Neural crest cell (in vitro differentiated cells): ENCODE measurements around the gene SIRT1. TPM values are rescaled to one million over a fixed set of nuclear protein-coding genes. Genes with fewer than 3 reads are reported as not detected.

ENCODE experiments used
- DNase-seq: peaks from one replicate; pipeline ENCODE4 v3.0.0; 2021; ENCODE audit warnings: low read depth, mixed read lengths, low spot score
- H3K27ac Mint-ChIP-seq: one replicate; pipeline ENCODE4 v1.8.0; 2021; ENCODE audit warnings: mild to moderate bottlenecking, mixed read lengths; ENCODE audit not compliant: unreplicated experiment
- H3K27me3 Mint-ChIP-seq: 2 replicates; pipeline ENCODE4 v1.8.0; 2021; ENCODE audit warnings: low read depth, mild to moderate bottlenecking, mixed read lengths
- H3K36me3 Mint-ChIP-seq: 2 replicates; pipeline ENCODE4 v1.8.0; 2021; ENCODE audit warnings: low read depth, mild to moderate bottlenecking, mixed read lengths
- H3K4me1 Mint-ChIP-seq: 2 replicates; pipeline ENCODE4 v1.8.0; 2021; ENCODE audit warnings: mixed read lengths
- H3K4me3 Mint-ChIP-seq: one replicate; pipeline ENCODE4 v1.8.0; 2021; ENCODE audit warnings: mild to moderate bottlenecking, mixed read lengths
- H3K9me3 Mint-ChIP-seq: 2 replicates; pipeline ENCODE4 v1.8.0; 2021; ENCODE audit warnings: mixed read lengths
- total RNA-seq: library from RNA; stranded (reverse); gene quantifications from 2 replicates; pipeline ENCODE4 v1.2.1, GENCODE V29; 2021
- TF ChIP-seq, protein P1 (sequence below): fragments of 200-600 bp; sonication (generic); conservative IDR thresholded peaks from 2 replicates; pipeline ENCODE4 v1.5.0; 2021; ENCODE audit warnings: antibody characterized with exemption, mild to moderate bottlenecking

Gene SIRT1
- total RNA-seq, 1 donor from 2014 or later, result 30.9 TPM

DNA sequence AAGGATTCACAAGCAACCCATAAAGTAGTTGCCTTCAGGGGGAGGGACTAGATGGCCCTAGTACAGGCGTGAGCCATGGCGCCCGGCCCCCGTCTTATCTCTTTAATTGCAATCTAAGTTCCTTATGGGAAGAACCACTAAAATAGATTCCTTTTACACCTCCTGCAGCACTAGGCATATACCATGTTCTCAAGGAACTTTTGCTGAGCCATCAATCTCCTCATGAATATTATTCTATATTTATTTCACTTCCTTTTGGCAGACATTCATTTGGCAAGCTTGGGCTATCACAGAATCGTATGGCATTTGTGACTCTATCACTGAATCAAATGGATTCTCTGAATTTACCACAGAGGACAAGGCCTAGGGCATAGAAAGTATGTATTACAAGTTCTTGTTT lies 31.7 kb upstream of the SIRT1 start:
- TF ChIP-seq, protein P1, sequence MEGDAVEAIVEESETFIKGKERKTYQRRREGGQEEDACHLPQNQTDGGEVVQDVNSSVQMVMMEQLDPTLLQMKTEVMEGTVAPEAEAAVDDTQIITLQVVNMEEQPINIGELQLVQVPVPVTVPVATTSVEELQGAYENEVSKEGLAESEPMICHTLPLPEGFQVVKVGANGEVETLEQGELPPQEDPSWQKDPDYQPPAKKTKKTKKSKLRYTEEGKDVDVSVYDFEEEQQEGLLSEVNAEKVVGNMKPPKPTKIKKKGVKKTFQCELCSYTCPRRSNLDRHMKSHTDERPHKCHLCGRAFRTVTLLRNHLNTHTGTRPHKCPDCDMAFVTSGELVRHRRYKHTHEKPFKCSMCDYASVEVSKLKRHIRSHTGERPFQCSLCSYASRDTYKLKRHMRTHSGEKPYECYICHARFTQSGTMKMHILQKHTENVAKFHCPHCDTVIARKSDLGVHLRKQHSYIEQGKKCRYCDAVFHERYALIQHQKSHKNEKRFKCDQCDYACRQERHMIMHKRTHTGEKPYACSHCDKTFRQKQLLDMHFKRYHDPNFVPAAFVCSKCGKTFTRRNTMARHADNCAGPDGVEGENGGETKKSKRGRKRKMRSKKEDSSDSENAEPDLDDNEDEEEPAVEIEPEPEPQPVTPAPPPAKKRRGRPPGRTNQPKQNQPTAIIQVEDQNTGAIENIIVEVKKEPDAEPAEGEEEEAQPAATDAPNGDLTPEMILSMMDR, result no peak
- H3K36me3 Mint-ChIP-seq, result no peaks in the 10 kb centered on the region
- no peak overlapping the region for H3K27ac Mint-ChIP-seq
- no peaks in the 10 kb centered on the region for H3K27me3 Mint-ChIP-seq
- peak overlapping the region; percentile 54 for H3K4me3 Mint-ChIP-seq
- no peaks in the 10 kb centered on the region for H3K9me3 Mint-ChIP-seq
- H3K4me1 Mint-ChIP-seq, result peaks cover 10% of the 10 kb centered on the region
- no peak for DNase-seq

GRCh38 chr10:67853512-67853911 lies 30.9 kb upstream of the SIRT1 start:
- Mint-ChIP-seq H3K4me1 (peaks cover 10% of the 10 kb centered on the region), H3K9me3 (no peaks in the 10 kb centered on the region), H3K4me3 (no peak overlapping the region), H3K27me3 (no peaks in the 10 kb centered on the region), H3K36me3 (no peaks in the 10 kb centered on the region), H3K27ac (no peak overlapping the region)
- TF ChIP-seq, protein P1, result no peak
- no peak for DNase-seq

- Mint-ChIP-seq H3K9me3 (no peaks in the 10 kb centered on the region), H3K4me1 (peaks cover 9% of the 10 kb centered on the region), H3K27me3 (no peaks in the 10 kb centered on the region), H3K36me3 (no peaks in the 10 kb centered on the region), H3K4me3 (no peak overlapping the region), H3K27ac (no peak overlapping the region)
- TF ChIP-seq, protein P1, result no peak
- no peak for DNase-seq
Measured at GRCh38 chr10:67858971-67859370, 25.5 kb upstream of the SIRT1 start.

- Mint-ChIP-seq H3K4me3 (no peak overlapping the region), H3K27ac (no peak overlapping the region), H3K4me1 (peaks cover 9% of the 10 kb centered on the region), H3K36me3 (no peaks in the 10 kb centered on the region), H3K9me3 (no peaks in the 10 kb centered on the region), H3K27me3 (no peaks in the 10 kb centered on the region)
- no peak for DNase-seq
- TF ChIP-seq, protein P1, result no peak
Measured at GRCh38 chr10:67861750-67862432, 22.6 kb upstream of the SIRT1 start.

- Mint-ChIP-seq H3K27me3 (no peaks in the 10 kb centered on the region), H3K4me3 (no peak overlapping the region), H3K9me3 (no peaks in the 10 kb centered on the region), H3K36me3 (no peaks in the 10 kb centered on the region), H3K4me1 (peaks cover 9% of the 10 kb centered on the region), H3K27ac (no peak overlapping the region)
- DNase-seq, result no peak
- TF ChIP-seq, protein P1, result no peak
Measured at GRCh38 chr10:67863094-67863493, 21.4 kb upstream of the SIRT1 start.
